PC-3 (cell line): Measurements from ENCODE around the gene GP1BA. TPM values are rescaled to one million over a fixed set of nuclear protein-coding genes. Genes with fewer than 3 reads are reported as not detected.
"Not testable (repeated sequence)": the region's sequence is repeated elsewhere in the genome, so short reads cannot be mapped to it uniquely, and the experiment has no call there.

Experiments used
- ATAC-seq: fragments of 200-7000 bp; cut with Tn5 transposase; 2 replicates; pipeline ENCODE4 v1.9.1; 2020; ENCODE audit warnings: mild to moderate bottlenecking, moderate library complexity
- BruUV-seq: library from RNA; stranded (reverse); fragments of 400-500 nt; replicated peaks from 2 replicates; lab custom pipeline; 2021; lab: Mats Ljungman, UMichigan
- CTCF ChIA-PET: fragments of 300-600 bp; sonication (Branson Sonifier 250); formaldehyde crosslinking; loops from one replicate; lab custom pipeline; 2022; ENCODE audit warnings: antibody characterized with exemption; lab: Charles Lee
- POLR2A ChIA-PET: fragments of 300-600 bp; sonication (Branson Sonifier 250); formaldehyde crosslinking; loops from one replicate; lab custom pipeline; 2022; ENCODE audit warnings: antibody characterized with exemption; ENCODE audit not compliant: unreplicated experiment; lab: Charles Lee
- DNase-seq: peaks from one replicate; pipeline ENCODE4 v3.0.0-alpha.2; 2015
- H2AFZ ChIP-seq: fragments of 300-600 bp; sonication (generic); 2 replicates; pipeline ENCODE4 v1.6.0; 2016; ENCODE audit warnings: antibody characterized with exemption, low read length
- H3F3A ChIP-seq: fragments of 300-600 bp; sonication (generic); one replicate; pipeline ENCODE4 v1.6.0; 2017; ENCODE audit warnings: antibody characterized with exemption, low read length, control low read depth, mild to moderate bottlenecking; ENCODE audit not compliant: unreplicated experiment
- H3K27ac ChIP-seq: fragments of 300-600 bp; sonication (generic); 2 replicates; pipeline ENCODE4 v1.5.1; 2016; ENCODE audit warnings: mild to moderate bottlenecking, low read length
- H3K27me3 ChIP-seq: fragments of 300-600 bp; sonication (generic); 2 replicates; pipeline ENCODE4 v1.6.1; 2016; ENCODE audit warnings: low read length, mixed read lengths
- H3K36me3 ChIP-seq: fragments of 300-600 bp; sonication (generic); 2 replicates; pipeline ENCODE4 v1.6.1; 2016; ENCODE audit warnings: low read depth, mixed run types, low read length, mixed read lengths
- H3K4me1 ChIP-seq: fragments of 300-600 bp; sonication (generic); 2 replicates; pipeline ENCODE4 v1.5.1; 2016; ENCODE audit warnings: low read length; ENCODE audit not compliant: insufficient read depth
- H3K4me2 ChIP-seq: fragments of 300-600 bp; sonication (generic); 2 replicates; pipeline ENCODE4 v1.6.0; 2016; ENCODE audit warnings: low read length
- H3K4me3 ChIP-seq: fragments of 300-600 bp; sonication (generic); 2 replicates; pipeline ENCODE4 v1.5.1; 2016; ENCODE audit warnings: mild to moderate bottlenecking, low read length, mixed read lengths
- H3K79me2 ChIP-seq: fragments of 300-600 bp; sonication (generic); 2 replicates; pipeline ENCODE4 v1.6.1; 2017; ENCODE audit warnings: low read length, mixed read lengths
- H3K9ac ChIP-seq: fragments of 300-600 bp; sonication (generic); 2 replicates; pipeline ENCODE4 v1.6.0; 2016; ENCODE audit warnings: mild to moderate bottlenecking, low read length
- H3K9me2 ChIP-seq: fragments of 300-600 bp; sonication (generic); replicated peaks from 2 replicates; pipeline ENCODE4 v1.6.1; 2016; ENCODE audit warnings: mixed run types, low read length, mixed read lengths
- H3K9me3 ChIP-seq: fragments of 300-600 bp; sonication (generic); 2 replicates; pipeline ENCODE4 v1.6.1; 2016; ENCODE audit warnings: low read length, mixed read lengths
- H4K20me1 ChIP-seq: fragments of 300-600 bp; sonication (generic); 2 replicates; pipeline ENCODE4 v1.6.1; 2016; ENCODE audit warnings: low read length, mixed read lengths
- EZH2 ChIP-seq: fragments of 300-600 bp; sonication (generic); IDR thresholded peaks from one replicate; pipeline ENCODE4 v1.6.1; 2017; ENCODE audit warnings: antibody characterized with exemption, mild to moderate bottlenecking, low read length; ENCODE audit not compliant: unreplicated experiment
- EZH2phosphoT487 ChIP-seq: fragments of 300-600 bp; sonication (generic); IDR thresholded peaks from 2 replicates; pipeline ENCODE4 v1.6.1; 2018; ENCODE audit warnings: mild to moderate bottlenecking, antibody characterized with exemption, low read length, borderline replicate concordance
- intact Hi-C: fragments of 100-400 bp; cut with micrococcal nuclease; formaldehyde crosslinking; loops from 2 replicates; pipeline ENCODE4 v1.9.0; 2023
- total RNA-seq: library from RNA; depleted of rRNA; stranded (reverse); fragments of >200 nt; gene quantifications from 2 replicates; pipeline ENCODE4 v1.2.3, GENCODE V29; 2014
- TF ChIP-seq, protein P1 (sequence below): fragments of 300-600 bp; sonication (generic); conservative IDR thresholded peaks from 2 replicates; pipeline ENCODE4 v1.5.1; 2017; ENCODE audit warnings: antibody characterized with exemption, low read depth, mild to moderate bottlenecking, low read length

Gene GP1BA
- total RNA-seq, 1 experiment from 2014 or later, result not detected

DNA sequence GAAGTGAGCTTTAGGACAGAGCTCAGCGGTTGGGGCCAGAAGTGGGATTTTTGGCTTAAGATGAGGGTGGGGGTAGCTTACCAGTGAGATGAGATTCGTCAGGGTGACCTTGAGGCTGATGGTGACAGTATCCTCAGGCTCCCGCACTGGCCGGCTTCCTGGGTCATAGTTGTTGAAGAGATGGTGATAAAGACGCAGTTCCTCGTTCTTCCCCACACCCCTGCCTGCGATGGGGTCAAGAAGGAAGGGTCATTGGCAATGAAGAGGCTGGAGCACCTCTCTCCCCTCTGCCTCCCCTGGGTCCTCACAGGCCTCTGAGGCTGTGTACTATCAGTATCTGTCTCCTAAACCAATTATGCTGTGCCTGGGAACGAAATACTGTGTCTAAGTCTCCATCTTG is 29.5 kb upstream of the GP1BA start:
- no peaks in the 10 kb centered on the region for H3K79me2 ChIP-seq
- ATAC-seq (no peak), DNase-seq (no peak)
- H3F3A ChIP-seq, result no peaks in the 10 kb centered on the region
- no TSS peak for BruUV-seq
- no peaks in the 10 kb centered on the region for H3K9me2 ChIP-seq
- ChIA-PET CTCF (no interaction called here), POLR2A (no interaction called here)
- intact Hi-C loops, result no loop called here
- H3K4me1 ChIP-seq, result peaks cover 10% of the 10 kb centered on the region
- no peak overlapping the region for H3K9ac ChIP-seq
- TF ChIP-seq EZH2phosphoT487 (no peak), EZH2 (no peak)
- TF ChIP-seq, protein P1, sequence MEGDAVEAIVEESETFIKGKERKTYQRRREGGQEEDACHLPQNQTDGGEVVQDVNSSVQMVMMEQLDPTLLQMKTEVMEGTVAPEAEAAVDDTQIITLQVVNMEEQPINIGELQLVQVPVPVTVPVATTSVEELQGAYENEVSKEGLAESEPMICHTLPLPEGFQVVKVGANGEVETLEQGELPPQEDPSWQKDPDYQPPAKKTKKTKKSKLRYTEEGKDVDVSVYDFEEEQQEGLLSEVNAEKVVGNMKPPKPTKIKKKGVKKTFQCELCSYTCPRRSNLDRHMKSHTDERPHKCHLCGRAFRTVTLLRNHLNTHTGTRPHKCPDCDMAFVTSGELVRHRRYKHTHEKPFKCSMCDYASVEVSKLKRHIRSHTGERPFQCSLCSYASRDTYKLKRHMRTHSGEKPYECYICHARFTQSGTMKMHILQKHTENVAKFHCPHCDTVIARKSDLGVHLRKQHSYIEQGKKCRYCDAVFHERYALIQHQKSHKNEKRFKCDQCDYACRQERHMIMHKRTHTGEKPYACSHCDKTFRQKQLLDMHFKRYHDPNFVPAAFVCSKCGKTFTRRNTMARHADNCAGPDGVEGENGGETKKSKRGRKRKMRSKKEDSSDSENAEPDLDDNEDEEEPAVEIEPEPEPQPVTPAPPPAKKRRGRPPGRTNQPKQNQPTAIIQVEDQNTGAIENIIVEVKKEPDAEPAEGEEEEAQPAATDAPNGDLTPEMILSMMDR, result no peak
- no peaks in the 10 kb centered on the region for H3K9me3 ChIP-seq
- no peaks in the 10 kb centered on the region for H3K36me3 ChIP-seq
- H3K27me3 ChIP-seq, result no peaks in the 10 kb centered on the region
- H3K27ac ChIP-seq, result no peak overlapping the region
- H2AFZ ChIP-seq, result no peak overlapping the region
- H3K4me2 ChIP-seq, result peak overlapping the region; percentile 77; the same call in 1 of the 2 replicates
- no peaks in the 10 kb centered on the region for H4K20me1 ChIP-seq
- no peak overlapping the region for H3K4me3 ChIP-seq

DNA sequence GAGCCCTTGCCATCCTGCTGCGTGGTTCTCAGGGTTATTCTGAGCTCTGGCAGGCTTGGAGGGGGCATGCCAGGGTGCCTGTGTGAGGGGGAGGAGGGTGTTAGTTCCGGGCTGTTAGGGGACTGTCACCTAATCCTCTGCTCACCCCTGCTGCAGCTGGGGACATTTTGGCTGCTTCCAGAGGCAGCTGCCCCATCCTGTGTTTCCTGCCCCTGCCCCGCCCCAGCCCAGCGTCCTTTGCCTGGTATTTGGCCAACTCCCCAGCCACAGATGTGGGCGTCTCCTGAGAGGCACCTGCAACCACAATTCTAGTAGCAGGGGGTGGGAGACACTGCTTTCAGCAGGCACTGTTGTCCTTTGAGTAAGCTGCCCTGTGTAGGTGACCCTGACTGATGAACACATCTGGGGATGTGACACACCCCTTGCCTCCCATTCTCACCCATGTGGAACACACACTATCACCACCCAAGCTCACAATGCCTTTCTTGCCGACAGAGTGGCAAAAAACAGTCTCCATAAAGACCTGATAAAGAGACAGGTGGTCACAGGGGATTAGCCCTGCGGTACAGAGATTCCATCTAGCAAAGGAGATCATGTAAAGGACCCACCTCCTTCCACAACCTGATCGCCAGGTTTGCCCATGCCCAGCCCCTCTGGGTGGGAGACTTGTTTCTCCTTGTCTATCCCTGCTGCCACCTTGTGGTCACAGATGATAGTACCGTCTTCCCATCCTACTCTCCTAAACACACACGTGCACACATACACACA is 28.8 kb upstream of the GP1BA start, which contains the start of gene CHRNE:
TSS of gene CHRNE (minus strand) at position 48 of the 768 bp plus-strand sequence. CDS start at position 13, 35 bp downstream.
- Histone ChIP-seq H3F3A (no peaks in the 10 kb centered on the region), H3K79me2 (no peaks in the 10 kb centered on the region), H3K4me1 (peaks cover 10% of the 10 kb centered on the region), H3K27ac (no peak within 1 kb of the TSS), H3K9me3 (no peaks in the 10 kb centered on the region), H2AFZ (peak within 1 kb of the TSS; percentile 48; the same call in 1 of the 2 replicates), H3K36me3 (no peaks in the 10 kb centered on the region), H3K27me3 (no peaks in the 10 kb centered on the region), H4K20me1 (no peaks in the 10 kb centered on the region), H3K9ac (no peak within 1 kb of the TSS), H3K4me3 (peak within 1 kb of the TSS; percentile 40; the same call in 1 of the 2 replicates), H3K4me2 (peak within 1 kb of the TSS; percentile 77), H3K9me2 (no peaks in the 10 kb centered on the region)
- intact Hi-C loops, result loop anchor here (1.0 kb wide), 1 partner anchor 116 kb away; no protein-coding TSS in a partner anchor
- ChIA-PET POLR2A (interaction anchor here (0.6 kb wide), 1 partner anchor 37 kb away, joined by 3 read pairs; the partner anchor contains the start of genes RNF167 and SLC25A11), CTCF (interaction anchor here (0.6 to 1.0 kb wide), 3 partner anchors 54 to 195 kb away, joined by 3 read pairs; partner anchors contain the start of gene PSMB6)
- peak; percentile 78 for ATAC-seq
- TF ChIP-seq EZH2, result no peak
- no peak for TF ChIP-seq EZH2phosphoT487
- TF ChIP-seq, protein P1, result peak; percentile 70
- DNase-seq, result peak; percentile 84
- no TSS peak for BruUV-seq

DNA sequence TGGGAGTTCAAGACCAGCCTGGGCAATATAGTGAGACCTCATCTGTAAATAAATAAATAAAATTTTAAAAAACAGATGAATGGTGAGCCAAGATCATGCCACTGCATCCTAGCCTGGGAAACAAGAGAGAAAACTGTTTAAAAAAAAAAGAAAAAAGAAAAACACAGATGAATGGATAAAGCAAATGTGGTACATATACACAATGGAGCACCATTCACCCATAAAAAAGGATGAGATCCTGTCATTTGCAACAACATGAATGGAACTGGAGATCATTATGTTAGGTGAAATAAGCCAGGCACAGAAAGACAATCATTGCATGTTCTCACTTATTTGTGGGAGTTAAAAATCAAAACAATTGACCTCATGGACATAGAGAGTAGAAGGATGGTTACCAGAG is 25.4 kb upstream of the GP1BA start:
- H3K27ac ChIP-seq, DNase-seq, POLR2A ChIA-PET, H3K27me3 ChIP-seq, H3F3A ChIP-seq, CTCF ChIA-PET, BruUV-seq, H3K9ac ChIP-seq, H3K36me3 ChIP-seq, H2AFZ ChIP-seq, H3K79me2 ChIP-seq, H3K4me3 ChIP-seq, H4K20me1 ChIP-seq, H3K4me2 ChIP-seq, H3K9me3 ChIP-seq, ATAC-seq, H3K9me2 ChIP-seq: not testable (repeated sequence)
- peaks cover 17% of the 10 kb centered on the region for H3K4me1 ChIP-seq
- intact Hi-C loops, result loop anchor here (5.0 kb wide), 1 partner anchor 36 kb away; the partner anchor contains the start of genes RNF167 and SLC25A11
